ENCODE data around the gene HPD.

HPD gene

DNA sequence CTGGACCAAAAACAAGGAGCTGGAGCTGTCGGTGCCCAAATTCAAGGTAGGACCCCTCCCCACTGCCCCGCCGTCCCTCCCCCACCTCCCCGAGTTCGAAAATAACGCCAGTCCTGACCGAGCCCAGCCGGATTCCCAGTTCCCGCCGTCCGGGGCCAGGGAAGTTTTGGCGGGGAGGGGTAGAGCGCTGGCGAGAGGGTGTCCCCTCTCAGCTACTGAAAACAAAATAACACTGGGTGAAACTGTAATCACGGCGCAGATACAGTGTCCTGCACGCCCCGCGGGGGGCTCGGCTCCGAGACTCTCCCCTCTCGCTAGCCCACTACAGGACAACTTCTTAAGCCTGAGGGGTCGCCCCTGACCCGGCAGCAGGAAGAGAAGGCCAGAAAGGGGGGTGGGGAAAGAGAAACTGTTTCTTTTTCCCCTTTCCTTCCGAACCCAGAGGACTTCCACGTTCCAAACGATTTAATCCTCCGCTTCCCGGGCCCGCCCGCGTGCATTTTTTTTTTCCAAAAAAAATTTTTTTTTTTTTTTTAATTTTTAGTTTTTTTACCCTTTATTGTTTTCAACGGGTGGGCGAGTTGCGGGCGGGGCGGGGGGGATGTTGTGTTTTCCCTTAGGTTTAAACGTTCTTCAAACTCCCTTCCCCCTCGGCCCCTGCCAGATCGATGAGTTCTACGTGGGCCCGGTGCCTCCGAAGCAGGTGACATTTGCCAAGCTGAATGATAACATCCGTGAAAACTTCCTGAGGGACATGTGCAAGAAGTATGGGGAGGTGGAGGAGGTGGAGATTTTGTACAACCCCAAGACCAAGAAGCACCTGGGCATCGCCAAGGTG, 53.3 kb downstream of the HPD start:
- TF ChIP-seq, protein P1, sequence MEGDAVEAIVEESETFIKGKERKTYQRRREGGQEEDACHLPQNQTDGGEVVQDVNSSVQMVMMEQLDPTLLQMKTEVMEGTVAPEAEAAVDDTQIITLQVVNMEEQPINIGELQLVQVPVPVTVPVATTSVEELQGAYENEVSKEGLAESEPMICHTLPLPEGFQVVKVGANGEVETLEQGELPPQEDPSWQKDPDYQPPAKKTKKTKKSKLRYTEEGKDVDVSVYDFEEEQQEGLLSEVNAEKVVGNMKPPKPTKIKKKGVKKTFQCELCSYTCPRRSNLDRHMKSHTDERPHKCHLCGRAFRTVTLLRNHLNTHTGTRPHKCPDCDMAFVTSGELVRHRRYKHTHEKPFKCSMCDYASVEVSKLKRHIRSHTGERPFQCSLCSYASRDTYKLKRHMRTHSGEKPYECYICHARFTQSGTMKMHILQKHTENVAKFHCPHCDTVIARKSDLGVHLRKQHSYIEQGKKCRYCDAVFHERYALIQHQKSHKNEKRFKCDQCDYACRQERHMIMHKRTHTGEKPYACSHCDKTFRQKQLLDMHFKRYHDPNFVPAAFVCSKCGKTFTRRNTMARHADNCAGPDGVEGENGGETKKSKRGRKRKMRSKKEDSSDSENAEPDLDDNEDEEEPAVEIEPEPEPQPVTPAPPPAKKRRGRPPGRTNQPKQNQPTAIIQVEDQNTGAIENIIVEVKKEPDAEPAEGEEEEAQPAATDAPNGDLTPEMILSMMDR (IDR thresholded peaks at IDR 0.05; ENCODE audit: insufficient read depth, low read depth, low read length, missing control alignments) = no peak
- H3K4me3 ChIP-seq (ENCODE audit: low read length) = peak overlapping the region; percentile 64
- DNase-seq (ENCODE audit: low read depth) = no peak

DNA sequence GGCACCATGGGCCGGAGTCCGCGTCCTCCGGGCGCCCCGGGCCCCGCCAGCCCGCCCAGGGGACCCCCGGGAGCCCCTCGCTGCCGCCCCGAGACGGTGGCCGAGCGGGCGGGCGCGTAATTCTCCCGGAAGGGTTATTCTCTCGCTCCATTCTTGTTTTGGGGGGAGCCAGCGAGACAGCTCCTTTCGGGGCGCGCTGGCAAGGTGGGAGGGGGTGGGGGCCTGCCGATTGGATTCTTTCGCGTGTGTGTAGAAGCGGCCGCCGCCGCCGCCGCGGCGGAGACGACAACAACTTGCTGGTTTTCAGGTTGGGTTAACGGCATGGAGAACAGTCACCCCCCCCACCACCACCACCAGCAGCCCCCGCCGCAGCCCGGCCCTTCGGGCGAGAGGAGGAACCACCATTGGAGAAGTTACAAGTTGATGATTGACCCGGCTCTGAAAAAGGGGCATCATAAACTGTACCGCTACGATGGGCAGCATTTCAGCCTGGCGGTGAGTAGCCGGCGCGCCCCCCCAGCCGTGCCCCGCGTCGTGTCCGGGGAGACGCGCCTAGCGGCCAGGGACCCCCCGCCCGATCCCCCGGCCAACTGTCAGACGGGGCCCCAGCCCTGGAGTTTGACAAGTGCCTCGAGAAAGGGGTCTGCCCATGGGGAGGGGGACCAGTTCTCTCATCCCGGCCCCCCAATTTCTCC, 54.1 kb downstream of the HPD start:
- peak; percentile 42 for DNase-seq (ENCODE audit: low read depth)
- peak overlapping the region; percentile 64 for H3K4me3 ChIP-seq (ENCODE audit: low read length)
- TF ChIP-seq, protein P1 (IDR thresholded peaks at IDR 0.05; ENCODE audit: insufficient read depth, low read depth, low read length, missing control alignments) = no peak

DNA sequence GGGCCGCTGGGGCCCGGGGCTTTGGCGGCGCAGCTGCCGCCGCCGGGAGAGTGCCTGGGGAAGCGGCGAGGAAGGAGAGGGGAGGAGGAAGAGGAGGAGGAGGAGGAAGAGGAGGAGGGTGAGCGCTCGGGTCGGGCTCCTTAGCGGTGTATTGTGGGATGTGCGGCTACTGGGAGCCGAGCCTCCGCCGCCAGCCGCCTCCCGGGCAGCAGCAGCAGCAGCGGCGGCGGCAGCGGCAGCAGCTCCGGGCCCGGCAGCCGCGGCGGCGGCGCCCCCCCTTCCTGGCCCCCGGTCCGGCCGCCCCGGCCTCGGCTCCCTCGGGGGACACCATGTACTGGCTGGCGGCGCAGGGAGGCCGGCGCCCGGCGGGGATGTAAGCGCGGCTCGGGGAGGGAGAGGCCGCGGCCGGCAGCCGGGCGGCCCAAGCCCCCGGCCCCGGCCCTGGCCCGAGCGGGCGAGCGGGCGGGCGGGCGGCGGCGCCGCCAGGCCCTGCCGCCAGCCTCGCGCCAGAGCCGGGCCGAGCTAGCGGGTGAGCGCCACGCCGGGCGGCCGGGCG, 54.7 kb downstream of the HPD start, which contains the start of gene SETD1B:
Gene SETD1B, plus strand, starts transcription at position 149 of the 556 bp plus-strand sequence. CDS start 729 bp downstream, outside the sequence.
- DNase-seq (ENCODE audit: low read depth) = peak; percentile 54
- H3K4me3 ChIP-seq (ENCODE audit: low read length) = peak within 1 kb of the TSS; percentile 64
- TF ChIP-seq, protein P1 (IDR thresholded peaks at IDR 0.05; ENCODE audit: insufficient read depth, low read depth, low read length, missing control alignments) = no peak

DNA sequence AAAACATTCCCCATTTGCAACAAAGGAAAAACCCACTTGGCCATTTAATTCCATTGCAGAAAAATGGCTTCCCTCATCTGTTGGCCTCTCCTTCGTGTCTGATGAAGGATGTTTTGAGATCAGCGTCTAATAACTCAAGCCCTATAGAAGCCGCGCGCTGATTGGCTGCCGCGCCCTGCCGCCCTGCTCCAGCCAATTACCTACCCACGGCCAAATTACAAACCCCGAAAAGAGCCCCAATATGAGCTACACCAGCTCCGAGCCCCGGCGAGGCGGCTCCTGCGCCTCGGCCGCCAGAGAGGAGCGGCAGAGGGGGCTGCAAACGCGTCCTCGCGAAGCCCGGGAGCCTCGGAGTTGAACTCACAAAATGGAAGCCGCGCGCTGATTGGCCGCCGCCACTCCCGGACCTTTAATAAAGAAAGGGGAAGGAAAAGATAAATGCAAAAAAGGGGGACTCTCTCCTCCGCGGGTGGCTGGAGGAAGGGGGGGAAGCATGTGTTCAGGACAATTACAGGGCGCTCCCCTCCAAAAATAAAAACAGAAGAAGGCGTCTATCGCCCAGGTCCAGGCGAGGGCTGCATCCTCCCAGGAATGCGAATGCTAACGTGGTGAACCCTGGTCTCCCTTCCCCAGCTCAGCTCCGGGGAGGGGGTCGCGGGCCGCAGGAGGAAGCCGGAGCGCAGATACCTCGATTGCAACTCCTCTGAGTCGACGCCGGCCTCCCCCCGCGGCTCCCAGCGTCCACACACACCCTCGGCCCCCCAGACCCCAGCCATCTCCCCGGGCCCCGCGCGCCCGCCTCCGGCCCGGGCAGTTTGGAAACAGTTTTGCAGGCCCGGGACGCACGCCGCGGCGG, 55.6 kb downstream of the HPD start:
- TF ChIP-seq, protein P1 (IDR thresholded peaks at IDR 0.05; ENCODE audit: insufficient read depth, low read depth, low read length, missing control alignments) = no peak
- peak; percentile 94 for DNase-seq (ENCODE audit: low read depth)
- H3K4me3 ChIP-seq (ENCODE audit: low read length) = peak overlapping the region; percentile 54

DNA sequence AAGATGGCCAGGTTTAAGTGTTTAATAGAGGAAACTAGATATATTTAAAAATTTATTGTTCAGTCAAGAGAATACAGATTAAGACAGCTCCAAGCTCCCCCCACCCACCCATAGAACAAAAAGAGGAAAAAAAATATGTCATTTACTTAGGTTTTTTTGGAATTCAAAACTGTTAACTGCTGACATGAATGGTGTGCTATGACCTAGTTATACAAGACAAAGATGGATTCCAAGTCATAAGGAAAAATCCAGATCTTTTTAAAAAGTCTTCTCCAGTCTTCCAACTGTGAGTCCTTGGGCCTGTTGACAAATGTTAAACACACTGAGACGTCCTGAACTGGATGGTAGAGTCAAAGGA, 56.2 kb downstream of the HPD start:
- TF ChIP-seq, protein P1 (IDR thresholded peaks at IDR 0.05; ENCODE audit: insufficient read depth, low read depth, low read length, missing control alignments) = no peak
- H3K4me3 ChIP-seq (ENCODE audit: low read length) = peak overlapping the region; percentile 54
- DNase-seq (ENCODE audit: low read depth) = no peak
